H9 (cell line): ENCODE measurements around the gene NECTIN4. TPM values are rescaled to one million over a fixed set of nuclear protein-coding genes. Genes with fewer than 3 reads are reported as not detected.
"Not testable (repeated sequence)": the region's sequence is repeated elsewhere in the genome, so short reads cannot be mapped to it uniquely, and the experiment has no call there.

ENCODE experiments used
- DNase-seq: peaks from one replicate; pipeline ENCODE4 v3.0.0-alpha.2; 2017
- H2AFZ ChIP-seq: one replicate; pipeline ENCODE4 v1.6.1; 2013; ENCODE audit warnings: mild to moderate bottlenecking, low read length, control low read depth, moderate library complexity
- H2AK5ac ChIP-seq: 2 replicates; pipeline ENCODE4 v1.6.1; 2013; ENCODE audit warnings: low read length, control low read depth, mixed read lengths; ENCODE audit not compliant: insufficient read length
- H2BK120ac ChIP-seq: one replicate; pipeline ENCODE4 v1.6.1; 2013; ENCODE audit warnings: low read depth, mild to moderate bottlenecking, low read length, control low read depth, inconsistent platforms; ENCODE audit not compliant: poor library complexity, severe bottlenecking
- H2BK12ac ChIP-seq: 2 replicates; pipeline ENCODE4 v1.6.1; 2013; ENCODE audit warnings: low read length, control low read depth, mixed read lengths, low read depth; ENCODE audit not compliant: insufficient read length
- H2BK15ac ChIP-seq: 2 replicates; pipeline ENCODE4 v1.6.1; 2013; ENCODE audit warnings: low read depth, low read length, control low read depth
- H2BK20ac ChIP-seq: one replicate; pipeline ENCODE4 v1.6.1; 2013; ENCODE audit warnings: low read depth, mild to moderate bottlenecking, low read length, control low read depth, inconsistent platforms; ENCODE audit not compliant: poor library complexity, severe bottlenecking
- H2BK5ac ChIP-seq: 2 replicates; pipeline ENCODE4 v1.6.1; 2013; ENCODE audit warnings: low read length, control low read depth, mixed read lengths; ENCODE audit not compliant: insufficient read length
- H3K14ac ChIP-seq: 2 replicates; pipeline ENCODE4 v1.6.1; 2013; ENCODE audit warnings: low read length, control low read depth; ENCODE audit not compliant: insufficient read depth
- H3K18ac ChIP-seq: 2 replicates; pipeline ENCODE4 v1.6.1; 2013; ENCODE audit warnings: low read depth, mild to moderate bottlenecking, mixed read lengths, low read length, control low read depth; ENCODE audit not compliant: insufficient read length
- H3K23ac ChIP-seq: 2 replicates; pipeline ENCODE4 v1.6.1; 2013; ENCODE audit warnings: low read length, control low read depth, mixed read lengths, low read depth; ENCODE audit not compliant: insufficient read length
- H3K23me2 ChIP-seq: 2 replicates; pipeline ENCODE4 v1.6.1; 2013; ENCODE audit warnings: low read depth, mild to moderate bottlenecking, mixed read lengths, low read length, control low read depth; ENCODE audit not compliant: insufficient read length, poor library complexity, severe bottlenecking
- H3K27ac ChIP-seq: 2 replicates; pipeline ENCODE4 v1.5.1; 2013; ENCODE audit warnings: low read length, control low read depth, mixed read lengths, low read depth; ENCODE audit not compliant: insufficient read length
- H3K27me3 ChIP-seq: 2 replicates; pipeline ENCODE4 v1.6.1; 2013; ENCODE audit warnings: low read length, control low read depth, inconsistent platforms; ENCODE audit not compliant: insufficient read depth
- H3K4ac ChIP-seq: 2 replicates; pipeline ENCODE4 v1.6.1; 2013; ENCODE audit warnings: low read depth, mild to moderate bottlenecking, control low read depth, inconsistent platforms, low read length, moderate library complexity
- H3K4me1 ChIP-seq: 2 replicates; pipeline ENCODE4 v1.6.1; 2013; ENCODE audit warnings: low read length, control low read depth, inconsistent platforms; ENCODE audit not compliant: insufficient read depth
- H3K4me2 ChIP-seq: 2 replicates; pipeline ENCODE4 v1.6.1; 2013; ENCODE audit warnings: low read length, control low read depth, mixed read lengths; ENCODE audit not compliant: insufficient read length, insufficient read depth
- H3K56ac ChIP-seq: 2 replicates; pipeline ENCODE4 v1.6.1; 2013; ENCODE audit warnings: low read depth, mild to moderate bottlenecking, mixed read lengths, low read length, control low read depth; ENCODE audit not compliant: insufficient read length
- H3K79me1 ChIP-seq: 2 replicates; pipeline ENCODE4 v1.6.1; 2013; ENCODE audit warnings: low read depth, mild to moderate bottlenecking, moderate library complexity, low read length, control low read depth, inconsistent platforms; ENCODE audit not compliant: insufficient read depth, poor library complexity, severe bottlenecking
- H3K79me2 ChIP-seq: 2 replicates; pipeline ENCODE4 v1.6.1; 2013; ENCODE audit warnings: low read length, control low read depth, inconsistent platforms; ENCODE audit not compliant: insufficient read depth
- H3K9ac ChIP-seq: 2 replicates; pipeline ENCODE4 v1.6.1; 2013; ENCODE audit warnings: low read length, control low read depth, mixed read lengths; ENCODE audit not compliant: insufficient read length; ENCODE audit errors: extremely low read depth
- H3K9me3 ChIP-seq: one replicate; pipeline ENCODE4 v1.6.1; 2013; ENCODE audit warnings: low read depth, low read length, inconsistent platforms; ENCODE audit not compliant: control insufficient read depth
- H3T11ph ChIP-seq: one replicate; pipeline ENCODE4 v1.6.1; 2013; ENCODE audit warnings: mild to moderate bottlenecking, low read length, control low read depth, inconsistent platforms
- H4K20me1 ChIP-seq: one replicate; pipeline ENCODE4 v1.6.1; 2013; ENCODE audit not compliant: control insufficient read depth, insufficient read length, insufficient read depth
- H4K5ac ChIP-seq: 2 replicates; pipeline ENCODE4 v1.6.1; 2013; ENCODE audit warnings: low read depth, mild to moderate bottlenecking, mixed read lengths, low read length, control low read depth; ENCODE audit not compliant: insufficient read length
- H4K8ac ChIP-seq: replicated peaks from 2 replicates; pipeline ENCODE4 v1.6.1; 2013; ENCODE audit warnings: low read length, control low read depth, mixed read lengths, low read depth; ENCODE audit not compliant: insufficient read length
- H4K91ac ChIP-seq: 2 replicates; pipeline ENCODE4 v1.6.1; 2013; ENCODE audit warnings: low read depth, mild to moderate bottlenecking, moderate library complexity, mixed read lengths, low read length, control low read depth; ENCODE audit not compliant: insufficient read length
- H3K27ac Mint-ChIP-seq, 3 experiments: 2 replicates in 2 of 3; 3 replicates in 1 of 3; pipeline ENCODE4 v1.8.0; 2020 to 2021; ENCODE audit warnings: mixed read lengths in 3 of 3, mild to moderate bottlenecking in 1 of 3, moderate library complexity in 1 of 3
- H3K27me3 Mint-ChIP-seq: 2 replicates; pipeline ENCODE4 v1.8.0; 2021; ENCODE audit warnings: low read depth, mild to moderate bottlenecking, moderate library complexity, mixed read lengths
- H3K36me3 Mint-ChIP-seq, 3 experiments: 2 replicates in 2 of 3; 3 replicates in 1 of 3; pipeline ENCODE4 v1.8.0; 2020 to 2021; ENCODE audit warnings: low read depth in 3 of 3, mixed read lengths in 3 of 3; ENCODE audit not compliant: insufficient read depth in 1 of 3
- H3K4me1 Mint-ChIP-seq, 2 experiments: 2 replicates each; pipeline ENCODE4 v1.8.0; 2020; ENCODE audit warnings: mixed read lengths in 2 of 2
- H3K4me3 Mint-ChIP-seq, 2 experiments: 2 replicates in 1 of 2; 3 replicates in 1 of 2; pipeline ENCODE4 v1.8.0; 2020 to 2021; ENCODE audit warnings: mild to moderate bottlenecking in 2 of 2, mixed read lengths in 2 of 2, moderate library complexity in 1 of 2
- H3K9me3 Mint-ChIP-seq, 2 experiments: 2 replicates in 1 of 2; 3 replicates in 1 of 2; pipeline ENCODE4 v1.8.0; 2020; ENCODE audit warnings: mild to moderate bottlenecking in 2 of 2, mixed read lengths in 2 of 2, moderate library complexity in 1 of 2
- CTCF ChIP-seq: fragments of 200-600 bp; sonication (generic); conservative IDR thresholded peaks from 3 replicates; pipeline ENCODE4 v1.8.0; 2021; ENCODE audit warnings: antibody characterized with exemption, mild to moderate bottlenecking
- WGBS: extraction: QIAGEN DNeasy Blood & Tissue Kit; methylation state at CpG from one replicate; pipeline ENCODE4 v1.1.7; 2013; ENCODE audit warnings: missing lambda C conversion rate, low lambda C conversion rate, mixed read lengths; ENCODE audit not compliant: insufficient read length; ENCODE audit errors: extremely low coverage; 5-methylcytosine and 5-hydroxymethylcytosine counted together
- total RNA-seq: library from RNA; stranded (reverse); gene quantifications from 2 replicates; pipeline ENCODE4 v1.2.1, GENCODE V29; 2021

NECTIN4 gene
- total RNA-seq, 1 experiment from 2014 or later, result 0.33 TPM

- Mint-ChIP-seq H3K27ac (no peak overlapping the region; a peak in 1 of 7 replicates), H3K9me3 (peaks cover 14 to 15% of the 10 kb centered on the region in 2 experiments; a peak in 4 of 5 replicates)
Observed at GRCh38 chr1:161031874-161032273, 57.5 kb downstream of the NECTIN4 start.

GRCh38 chr1:161029466-161029865 lies 59.9 kb downstream of the NECTIN4 start:
- H2BK120ac ChIP-seq, H2AFZ ChIP-seq, H3K14ac ChIP-seq, H3K79me1 ChIP-seq, H3K27me3 ChIP-seq, DNase-seq, H3K9me3 ChIP-seq, H3K4ac ChIP-seq, H3K56ac ChIP-seq, H2BK12ac ChIP-seq, H4K20me1 ChIP-seq, H4K91ac ChIP-seq, H3K79me2 ChIP-seq, H2BK15ac ChIP-seq, H3K4me2 ChIP-seq, H3K23ac ChIP-seq, H3K9ac ChIP-seq, H3K27me3 Mint-ChIP-seq, H3K27ac Mint-ChIP-seq, H3K4me3 Mint-ChIP-seq, H3K27ac ChIP-seq, H2BK5ac ChIP-seq, H4K5ac ChIP-seq, H3K4me1 ChIP-seq, H3K4me1 Mint-ChIP-seq, H3K18ac ChIP-seq, H2BK20ac ChIP-seq, H3T11ph ChIP-seq, H2AK5ac ChIP-seq, H3K23me2 ChIP-seq, H4K8ac ChIP-seq: not testable (repeated sequence)
- peaks cover 6 to 21% (median 15%) of the 10 kb centered on the region in 3 experiments; a peak in 6 of 7 replicates for H3K36me3 Mint-ChIP-seq
- peaks cover 14 to 15% of the 10 kb centered on the region in 2 experiments; a peak in 4 of 5 replicates for H3K9me3 Mint-ChIP-seq
- WGBS, result no CpG with 5 or more reads among the region's 32 CpGs

More at GRCh38 chr1:161031874-161032273, 57.5 kb downstream of the NECTIN4 start:
- no peak overlapping the region for H4K91ac ChIP-seq
- no peak overlapping the region for H4K8ac ChIP-seq
- H3T11ph ChIP-seq, result no peak overlapping the region
- H3K23me2 ChIP-seq, result no peaks in the 10 kb centered on the region
- Mint-ChIP-seq H3K4me3 (no peak overlapping the region), H3K4me1 (peaks cover 8 to 18% of the 10 kb centered on the region in 2 experiments), H3K36me3 (peaks cover 6 to 21% (median 15%) of the 10 kb centered on the region in 3 experiments; a peak in 6 of 7 replicates), H3K27me3 (no peaks in the 10 kb centered on the region)
- H2BK20ac ChIP-seq, result no peak overlapping the region
- H2BK120ac ChIP-seq, result no peak overlapping the region
- no peaks in the 10 kb centered on the region for H3K79me1 ChIP-seq
- no peak overlapping the region for H3K23ac ChIP-seq
- H3K56ac ChIP-seq, result no peak overlapping the region
- H3K4me2 ChIP-seq, result no peak overlapping the region
- DNase-seq, result no peak
- H3K9me3 ChIP-seq, result no peaks in the 10 kb centered on the region
- H2AK5ac ChIP-seq, result no peak overlapping the region
- H3K4me1 ChIP-seq, result no peaks in the 10 kb centered on the region; the same call in 1 of the 2 replicates
- no peak overlapping the region for H4K5ac ChIP-seq
- no peak overlapping the region for H2BK5ac ChIP-seq
- H3K18ac ChIP-seq, result no peak overlapping the region
- no peaks in the 10 kb centered on the region for H3K79me2 ChIP-seq
- H3K14ac ChIP-seq, result no peak overlapping the region
- H3K27me3 ChIP-seq, result no peaks in the 10 kb centered on the region
- H3K27ac ChIP-seq, result no peak overlapping the region
- WGBS, result no CpG with 5 or more reads among the region's 2 CpGs
- no peak overlapping the region for H2BK12ac ChIP-seq
- H3K9ac ChIP-seq, result no peak overlapping the region
- H3K4ac ChIP-seq, result no peak overlapping the region
- no peaks in the 10 kb centered on the region for H4K20me1 ChIP-seq
- no peak overlapping the region for H2BK15ac ChIP-seq
- no peak for TF ChIP-seq CTCF
- no peak overlapping the region for H2AFZ ChIP-seq
